ENCODE data around the gene RIOK3. TPM values are rescaled to one million over a fixed set of nuclear protein-coding genes. Genes with fewer than 3 reads are reported as not detected.

The RIOK3 gene
- total RNA-seq, 1 donor from 2014 or later = 54.7 TPM

DNA sequence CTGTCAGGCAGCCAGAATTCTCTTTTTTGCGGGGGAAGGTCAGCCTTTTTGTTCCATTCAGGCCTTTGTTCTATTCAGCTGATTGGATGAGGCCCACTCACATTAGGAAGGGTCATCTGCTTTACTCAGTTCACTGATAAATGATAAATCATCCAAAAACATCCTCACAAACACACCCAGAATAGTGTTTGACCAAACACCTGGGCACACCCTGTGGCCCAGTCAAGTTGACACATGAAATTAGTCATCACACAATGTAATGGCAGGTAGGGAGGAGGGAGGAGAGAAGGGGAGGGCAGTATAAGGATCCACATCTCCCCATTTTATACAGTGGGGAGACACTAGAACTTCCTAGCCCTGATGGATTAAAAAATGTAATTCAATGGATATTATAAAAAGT is 41.9 kb downstream of the RIOK3 start:
- DNase-seq (ENCODE audit: extremely low spot score, unreplicated experiment) = no peak
- H3K36me3 Mint-ChIP-seq (ENCODE audit: unreplicated experiment) = peaks cover 3% of the 10 kb centered on the region
- H3K9me3 Mint-ChIP-seq (ENCODE audit: unreplicated experiment) = peaks cover 12% of the 10 kb centered on the region
- H3K4me1 Mint-ChIP-seq (ENCODE audit: unreplicated experiment) = no peaks in the 10 kb centered on the region
- H3K27me3 Mint-ChIP-seq (ENCODE audit: unreplicated experiment) = no peaks in the 10 kb centered on the region
- no peak overlapping the region for H3K27ac Mint-ChIP-seq (ENCODE audit: unreplicated experiment)
- TF ChIP-seq CTCF (IDR thresholded peaks at IDR 0.05) = no peak
- no peak overlapping the region for H3K4me3 Mint-ChIP-seq (ENCODE audit: unreplicated experiment)

- peaks cover 3% of the 10 kb centered on the region for H3K9me3 Mint-ChIP-seq (ENCODE audit: unreplicated experiment)
- H3K27me3 Mint-ChIP-seq (ENCODE audit: unreplicated experiment) = no peaks in the 10 kb centered on the region
- TF ChIP-seq CTCF (IDR thresholded peaks at IDR 0.05) = no peak
- peaks cover 3% of the 10 kb centered on the region for H3K36me3 Mint-ChIP-seq (ENCODE audit: unreplicated experiment)
- H3K4me3 Mint-ChIP-seq (ENCODE audit: unreplicated experiment) = no peak overlapping the region
- no peak for DNase-seq (ENCODE audit: extremely low spot score, unreplicated experiment)
- H3K4me1 Mint-ChIP-seq (ENCODE audit: unreplicated experiment) = no peaks in the 10 kb centered on the region
- no peak overlapping the region for H3K27ac Mint-ChIP-seq (ENCODE audit: unreplicated experiment)
Observed at GRCh38 chr18:23495723-23496440, 42.8 kb downstream of the RIOK3 start.

DNA sequence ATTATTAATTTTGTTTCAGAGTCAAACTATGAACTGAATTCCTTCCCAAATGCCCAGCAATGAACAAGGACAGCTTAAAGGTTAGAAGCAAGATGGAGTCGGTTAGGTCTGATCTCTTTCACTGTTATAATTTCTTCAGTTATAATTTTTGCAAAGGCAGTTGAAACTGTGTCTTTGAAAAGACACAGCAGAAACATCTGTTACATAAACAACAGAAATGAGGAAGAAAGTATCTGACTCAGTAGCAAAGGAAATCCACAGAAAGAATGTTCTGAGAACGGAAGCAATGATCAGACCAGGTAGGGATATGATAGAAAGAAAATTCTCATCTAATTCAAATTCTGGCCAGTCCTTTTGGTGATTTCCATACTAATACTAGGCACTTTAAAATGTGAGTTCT is 45.0 kb downstream of the RIOK3 start:
- TF ChIP-seq CTCF (IDR thresholded peaks at IDR 0.05) = no peak
- H3K4me3 Mint-ChIP-seq (ENCODE audit: unreplicated experiment) = no peak overlapping the region
- no peaks in the 10 kb centered on the region for H3K9me3 Mint-ChIP-seq (ENCODE audit: unreplicated experiment)
- peaks cover 9% of the 10 kb centered on the region for H3K4me1 Mint-ChIP-seq (ENCODE audit: unreplicated experiment)
- H3K27me3 Mint-ChIP-seq (ENCODE audit: unreplicated experiment) = no peaks in the 10 kb centered on the region
- no peak overlapping the region for H3K27ac Mint-ChIP-seq (ENCODE audit: unreplicated experiment)
- no peak for DNase-seq (ENCODE audit: extremely low spot score, unreplicated experiment)
- H3K36me3 Mint-ChIP-seq (ENCODE audit: unreplicated experiment) = no peaks in the 10 kb centered on the region

DNA sequence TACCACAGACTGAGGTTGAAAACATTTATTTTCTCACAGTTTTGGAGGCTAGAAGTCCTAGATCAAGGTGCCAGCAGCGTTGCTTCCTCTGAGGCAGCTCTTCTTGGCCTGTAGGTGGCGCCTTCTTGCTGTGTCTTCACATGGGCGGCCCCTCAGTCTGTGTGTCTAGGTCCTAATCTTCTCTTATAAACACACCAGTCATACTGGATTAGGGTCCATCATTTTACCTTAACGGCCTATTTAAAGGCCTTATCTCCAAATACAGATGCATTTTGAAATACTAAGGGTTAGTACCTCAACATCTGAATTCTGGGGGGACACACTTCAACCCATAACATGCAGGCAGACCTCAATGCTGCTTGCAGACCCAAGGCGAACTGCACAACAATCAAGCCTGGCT is 45.8 kb downstream of the RIOK3 start:
- peaks cover 9% of the 10 kb centered on the region for H3K4me1 Mint-ChIP-seq (ENCODE audit: unreplicated experiment)
- TF ChIP-seq CTCF (IDR thresholded peaks at IDR 0.05) = peak; percentile 79
- no peaks in the 10 kb centered on the region for H3K27me3 Mint-ChIP-seq (ENCODE audit: unreplicated experiment)
- H3K4me3 Mint-ChIP-seq (ENCODE audit: unreplicated experiment) = no peak overlapping the region
- no peaks in the 10 kb centered on the region for H3K9me3 Mint-ChIP-seq (ENCODE audit: unreplicated experiment)
- no peak for DNase-seq (ENCODE audit: extremely low spot score, unreplicated experiment)
- H3K36me3 Mint-ChIP-seq (ENCODE audit: unreplicated experiment) = no peaks in the 10 kb centered on the region
- H3K27ac Mint-ChIP-seq (ENCODE audit: unreplicated experiment) = no peak overlapping the region

GRCh38 chr18:23499291-23499781 is 46.2 kb downstream of the RIOK3 start:
- Mint-ChIP-seq H3K4me1 (ENCODE audit: unreplicated experiment) (peaks cover 13% of the 10 kb centered on the region), H3K36me3 (ENCODE audit: unreplicated experiment) (no peaks in the 10 kb centered on the region), H3K9me3 (ENCODE audit: unreplicated experiment) (no peaks in the 10 kb centered on the region), H3K27ac (ENCODE audit: unreplicated experiment) (no peak overlapping the region), H3K27me3 (ENCODE audit: unreplicated experiment) (no peaks in the 10 kb centered on the region), H3K4me3 (ENCODE audit: unreplicated experiment) (no peak overlapping the region)
- DNase-seq (ENCODE audit: extremely low spot score, unreplicated experiment) = no peak
- no peak for TF ChIP-seq CTCF (IDR thresholded peaks at IDR 0.05)

Measured in osteocyte (in vitro differentiated cells).